Keratinocyte (primary cell): ENCODE measurements around the gene TRABD2B.

Experiments used
- EZH2 ChIP-seq: IDR thresholded peaks from one replicate; pipeline ENCODE4 v1.6.1; 2012; ENCODE audit warnings: inconsistent platforms, mild to moderate bottlenecking, low read length, moderate library complexity
- TF ChIP-seq, protein P1 (sequence below), 3 experiments: IDR thresholded peaks in 1 of 3; conservative IDR thresholded peaks in 1 of 3; optimal IDR thresholded peaks in 1 of 3; 2 replicates in 2 of 3; 3 replicates in 1 of 3; pipeline versions ENCODE3 to v1.5.1; 2011; ENCODE audit warnings: low read length in 3 of 3, mild to moderate bottlenecking in 3 of 3, moderate library complexity in 2 of 3, control low read depth in 1 of 3, inconsistent platforms in 1 of 3; ENCODE audit not compliant: insufficient read depth in 2 of 3; ENCODE audit errors: extremely low read depth in 1 of 3

- TF ChIP-seq, protein P1, sequence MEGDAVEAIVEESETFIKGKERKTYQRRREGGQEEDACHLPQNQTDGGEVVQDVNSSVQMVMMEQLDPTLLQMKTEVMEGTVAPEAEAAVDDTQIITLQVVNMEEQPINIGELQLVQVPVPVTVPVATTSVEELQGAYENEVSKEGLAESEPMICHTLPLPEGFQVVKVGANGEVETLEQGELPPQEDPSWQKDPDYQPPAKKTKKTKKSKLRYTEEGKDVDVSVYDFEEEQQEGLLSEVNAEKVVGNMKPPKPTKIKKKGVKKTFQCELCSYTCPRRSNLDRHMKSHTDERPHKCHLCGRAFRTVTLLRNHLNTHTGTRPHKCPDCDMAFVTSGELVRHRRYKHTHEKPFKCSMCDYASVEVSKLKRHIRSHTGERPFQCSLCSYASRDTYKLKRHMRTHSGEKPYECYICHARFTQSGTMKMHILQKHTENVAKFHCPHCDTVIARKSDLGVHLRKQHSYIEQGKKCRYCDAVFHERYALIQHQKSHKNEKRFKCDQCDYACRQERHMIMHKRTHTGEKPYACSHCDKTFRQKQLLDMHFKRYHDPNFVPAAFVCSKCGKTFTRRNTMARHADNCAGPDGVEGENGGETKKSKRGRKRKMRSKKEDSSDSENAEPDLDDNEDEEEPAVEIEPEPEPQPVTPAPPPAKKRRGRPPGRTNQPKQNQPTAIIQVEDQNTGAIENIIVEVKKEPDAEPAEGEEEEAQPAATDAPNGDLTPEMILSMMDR (optimal IDR thresholded peaks at IDR 0.05 in 1 of 3, IDR thresholded peaks at IDR 0.05 in 1 of 3, conservative IDR thresholded peaks at IDR 0.05 in 1 of 3; ENCODE audit: extremely low read depth in 1 of 3, insufficient read depth in 2 of 3, low read length in 3 of 3) = no peak
- TF ChIP-seq EZH2 = no peak
Observed at GRCh38 chr1:47781171-47781959, 215.8 kb downstream of the TRABD2B start.
